CD4-positive, alpha-beta T cell treated with Interleukin-6 at 100 ng/mL for 8 hours (primary cell): Measurements from ENCODE around the gene GALNT2.

Source experiments
- DNase-seq: peaks from one replicate; pipeline ENCODE4 v3.0.0-alpha.2; 2020; ENCODE audit warnings: mixed read lengths, low spot score

The GALNT2 gene

GRCh38 chr1:230071316-230071715 is 4.3 kb downstream of the GALNT2 start:
- no peak for DNase-seq

- DNase-seq, result no peak
These were observed 5.3 kb downstream of the GALNT2 start for GRCh38 chr1:230072296-230072695.

- DNase-seq, result no peak
These were observed 5.8 kb downstream of the GALNT2 start for GRCh38 chr1:230072866-230073265.

GRCh38 chr1:230073371-230074035 is 6.5 kb downstream of the GALNT2 start:
- DNase-seq, result no peak

GRCh38 chr1:230074270-230074669 is 7.2 kb downstream of the GALNT2 start:
- DNase-seq, result no peak

- DNase-seq, result no peak
These were observed 7.7 kb downstream of the GALNT2 start for GRCh38 chr1:230074762-230075161.

GRCh38 chr1:230076121-230076520 is 9.1 kb downstream of the GALNT2 start:
- DNase-seq, result no peak

- DNase-seq, result no peak
These were observed 10.0 kb downstream of the GALNT2 start for GRCh38 chr1:230077011-230077410.

- DNase-seq, result no peak
These were observed 10.6 kb downstream of the GALNT2 start for GRCh38 chr1:230077436-230078213.

- DNase-seq, result no peak
These were observed 12.4 kb downstream of the GALNT2 start for GRCh38 chr1:230079199-230080024.

GRCh38 chr1:230080822-230081221 is 13.8 kb downstream of the GALNT2 start:
- DNase-seq, result no peak

GRCh38 chr1:230081751-230082150 is 14.7 kb downstream of the GALNT2 start:
- DNase-seq, result no peak

- no peak for DNase-seq
These were observed 15.2 kb downstream of the GALNT2 start for GRCh38 chr1:230082211-230082610.

- DNase-seq, result no peak
These were observed 16.0 kb downstream of the GALNT2 start for GRCh38 chr1:230083053-230083452.

GRCh38 chr1:230083746-230084407 is 16.8 kb downstream of the GALNT2 start:
- no peak for DNase-seq

- DNase-seq, result no peak
These were observed 17.6 kb downstream of the GALNT2 start for GRCh38 chr1:230084408-230085177.

- DNase-seq, result no peak
These were observed 18.1 kb downstream of the GALNT2 start for GRCh38 chr1:230085178-230085515.

- DNase-seq, result no peak
These were observed 19.1 kb downstream of the GALNT2 start for GRCh38 chr1:230086151-230086550.

GRCh38 chr1:230087028-230087716 is 20.1 kb downstream of the GALNT2 start:
- no peak for DNase-seq

- DNase-seq, result no peak
These were observed 20.7 kb downstream of the GALNT2 start for GRCh38 chr1:230087717-230088105.

GRCh38 chr1:230090194-230090711 is 23.2 kb downstream of the GALNT2 start:
- DNase-seq, result no peak
